Liver (tissue), 9 donors: ENCODE data around the gene SCRN1. TPM values are rescaled to one million over a fixed set of nuclear protein-coding genes. Genes with fewer than 3 reads are reported as not detected.

Experiments
- DNase-seq: peaks from one replicate; pipeline ENCODE4 v3.0.0-alpha.2; 2017; ENCODE audit warnings: low spot score
- H3K27ac ChIP-seq, 2 donors: one replicate each; pipeline ENCODE4 v1.7.0; 2013; ENCODE audit warnings: inconsistent platforms in 2 of 2, low read length in 2 of 2, control low read depth in 1 of 2, low read depth in 1 of 2, mild to moderate bottlenecking in 1 of 2
- H3K27me3 ChIP-seq, 4 donors: one replicate each; pipeline versions ENCODE4 v1.6.1 to v1.7.0; 2013; ENCODE audit warnings: low read length in 3 of 4, inconsistent platforms in 1 of 4, mild to moderate bottlenecking in 1 of 4, moderate library complexity in 1 of 4; ENCODE audit not compliant: control insufficient read depth in 4 of 4, insufficient read depth in 4 of 4
- H3K36me3 ChIP-seq, 4 donors: one replicate each; pipeline versions ENCODE4 v1.6.1 to v1.7.0; 2013; ENCODE audit warnings: low read length in 3 of 4, mild to moderate bottlenecking in 3 of 4, low read depth in 1 of 4, moderate library complexity in 1 of 4; ENCODE audit not compliant: control insufficient read depth in 4 of 4, insufficient read depth in 3 of 4
- H3K4me1 ChIP-seq, 4 donors: one replicate each; pipeline versions ENCODE4 v1.6.1 to v1.7.0; 2013; ENCODE audit warnings: low read length in 3 of 4, mild to moderate bottlenecking in 3 of 4, moderate library complexity in 1 of 4; ENCODE audit not compliant: control insufficient read depth in 4 of 4, insufficient read depth in 4 of 4
- H3K4me3 ChIP-seq, 3 donors: one replicate each; pipeline versions ENCODE4 v1.6.1 to v1.7.0; 2013; ENCODE audit warnings: low read length in 3 of 3, control low read depth in 1 of 3, low read depth in 1 of 3, mild to moderate bottlenecking in 1 of 3
- H3K9ac ChIP-seq, 2 donors: one replicate each; pipeline ENCODE4 v1.7.0; 2013; ENCODE audit warnings: low read length in 2 of 2, mild to moderate bottlenecking in 2 of 2, moderate library complexity in 2 of 2, control low read depth in 1 of 2, low read depth in 1 of 2
- H3K9me3 ChIP-seq, 4 donors: one replicate each; pipeline versions ENCODE4 v1.6.1 to v1.7.0; 2013; ENCODE audit warnings: low read length in 3 of 4; ENCODE audit not compliant: control insufficient read depth in 4 of 4
- ATF3 ChIP-seq: IDR thresholded peaks from 2 replicates; pipeline ENCODE4 v1.6.1; 2016; ENCODE audit warnings: antibody characterized with exemption
- CTCF ChIP-seq: fragments of 150-350 bp; IDR thresholded peaks from 2 replicates; pipeline ENCODE4 v1.5.1; 2017; ENCODE audit warnings: improper control_type of control experiment, low read depth, low read length; ENCODE audit not compliant: missing input control
- EGR1 ChIP-seq, 2 donors: IDR thresholded peaks; 2 replicates each; pipeline ENCODE4 v1.6.1; 2016 to 2018; ENCODE audit warnings: antibody characterized with exemption in 2 of 2, low read depth in 2 of 2
- FOXA1 ChIP-seq: IDR thresholded peaks from 2 replicates; pipeline ENCODE4 v1.6.1; 2016; ENCODE audit warnings: antibody characterized with exemption
- GABPA ChIP-seq, 2 donors: IDR thresholded peaks in 1 of 2; conservative IDR thresholded peaks in 1 of 2; 2 replicates each; pipeline ENCODE4 v1.6.1; 2016; ENCODE audit warnings: antibody characterized with exemption in 2 of 2, mild to moderate bottlenecking in 1 of 2, moderate library complexity in 1 of 2
- HNF4A ChIP-seq, 2 donors: conservative IDR thresholded peaks; 2 replicates each; pipeline ENCODE4 v1.6.1; 2016; ENCODE audit warnings: antibody characterized with exemption in 2 of 2, mild to moderate bottlenecking in 2 of 2
- HNF4G ChIP-seq: IDR thresholded peaks from 2 replicates; pipeline ENCODE4 v1.6.1; 2016; ENCODE audit warnings: antibody characterized with exemption
- JUND ChIP-seq, 2 donors: IDR thresholded peaks; 2 replicates each; pipeline ENCODE4 v1.6.1; 2016; ENCODE audit warnings: antibody characterized with exemption in 2 of 2
- NR2F2 ChIP-seq: IDR thresholded peaks from 2 replicates; pipeline ENCODE4 v1.6.1; 2016; ENCODE audit warnings: antibody characterized with exemption
- RAD21 ChIP-seq, 2 donors: IDR thresholded peaks; 2 replicates each; pipeline ENCODE4 v1.6.1; 2016; ENCODE audit warnings: antibody characterized with exemption in 2 of 2, mild to moderate bottlenecking in 2 of 2
- REST ChIP-seq: IDR thresholded peaks from 2 replicates; pipeline ENCODE4 v1.6.1; 2016; ENCODE audit warnings: antibody characterized with exemption, mild to moderate bottlenecking
- RXRA ChIP-seq, 2 donors: IDR thresholded peaks; 2 replicates each; pipeline ENCODE4 v1.6.1; 2017 to 2018; ENCODE audit warnings: antibody characterized with exemption in 2 of 2, mild to moderate bottlenecking in 1 of 2
- SP1 ChIP-seq: IDR thresholded peaks from 2 replicates; pipeline ENCODE4 v1.6.1; 2018; ENCODE audit warnings: antibody characterized with exemption, mild to moderate bottlenecking
- YY1 ChIP-seq: IDR thresholded peaks from 2 replicates; pipeline ENCODE4 v1.6.1; 2016; ENCODE audit warnings: antibody characterized with exemption, mild to moderate bottlenecking
- whole genome bisulfite sequencing: extraction: QIAGEN DNeasy Blood & Tissue Kit; methylation state at CpG from one replicate; pipeline ENCODE4 v1.1.7; 2013; 5-methylcytosine and 5-hydroxymethylcytosine counted together
- polyA plus RNA-seq, 2 donors: library from polyadenylated mRNA; stranded (reverse) in 1 of 2; unstranded in 1 of 2; fragments of 200-250 nt in 1 of 2; fragments of >200 nt in 1 of 2; fragmentation: Nextera tagmentation in 1 of 2; extraction: Ambion mirVana in 1 of 2; gene quantifications; one replicate each; pipeline versions ENCODE4 v1.2.1 to v1.2.3, GENCODE V29; 2013 to 2015
- total RNA-seq, 2 donors: library from RNA; depleted of rRNA; stranded (reverse); fragments of >200 nt; gene quantifications; one replicate each; pipeline ENCODE4 v1.2.3, GENCODE V29; 2014
- donor health status: healthy.
- donor health status: healthy.
- donor health status: healthy.
- donor health status: healthy.
- donor health status: healthy.

The SCRN1 gene
- total and polyA plus RNA-seq, 4 donors, result 1.1 to 4.1 (median 2.0) TPM

- 97% methylated on average over 1 of the region's 1 CpG for WGBS
- H3K4me3 ChIP-seq, result no peak overlapping the region
- TF ChIP-seq REST, result no peak
- no peak for TF ChIP-seq HNF4G
- TF ChIP-seq RAD21 (IDR thresholded peaks at IDR 0.05), result no peak
- no peak for TF ChIP-seq HNF4A (conservative IDR thresholded peaks at IDR 0.05)
- TF ChIP-seq GABPA (IDR thresholded peaks at IDR 0.05 in 1 of 2, conservative IDR thresholded peaks at IDR 0.05 in 1 of 2), result no peak
- no peak for TF ChIP-seq RXRA (IDR thresholded peaks at IDR 0.05)
- TF ChIP-seq FOXA1, result no peak
- no peak for TF ChIP-seq ATF3
- TF ChIP-seq SP1, result no peak
- no peak for TF ChIP-seq CTCF
- TF ChIP-seq JUND (IDR thresholded peaks at IDR 0.05), result no peak
- TF ChIP-seq EGR1 (IDR thresholded peaks at IDR 0.05; ENCODE audit: low read depth in 2 of 2), result no peak
- no peak for TF ChIP-seq YY1
Observed at GRCh38 chr7:30019960-30020359, 30.4 kb upstream of the SCRN1 start.

GRCh38 chr7:30019387-30019786, 29.8 kb upstream of the SCRN1 start:
- no peak for DNase-seq
- H3K4me1 ChIP-seq, result no peaks in the 10 kb centered on the region
- TF ChIP-seq CTCF, result no peak
- TF ChIP-seq GABPA (IDR thresholded peaks at IDR 0.05 in 1 of 2, conservative IDR thresholded peaks at IDR 0.05 in 1 of 2), result no peak
- TF ChIP-seq EGR1 (IDR thresholded peaks at IDR 0.05; ENCODE audit: low read depth in 2 of 2), result no peak
- no peak for TF ChIP-seq NR2F2
- TF ChIP-seq YY1, result no peak
- no peak overlapping the region for H3K27ac ChIP-seq
- H3K27me3 ChIP-seq, result no peaks in the 10 kb centered on the region
- WGBS, result 87% methylated on average over 1 of the region's 1 CpG
- no peaks in the 10 kb centered on the region for H3K9me3 ChIP-seq
- H3K36me3 ChIP-seq, result peaks cover 0 to 4% (median 0%) of the 10 kb centered on the region in 4 donors
- no peak overlapping the region for H3K4me3 ChIP-seq
- H3K9ac ChIP-seq, result no peak overlapping the region

More at GRCh38 chr7:30019960-30020359, 30.4 kb upstream of the SCRN1 start:
- H3K9ac ChIP-seq, result no peak overlapping the region
- no peak overlapping the region for H3K27ac ChIP-seq
- no peaks in the 10 kb centered on the region for H3K27me3 ChIP-seq
- H3K9me3 ChIP-seq, result no peaks in the 10 kb centered on the region
- no peak for DNase-seq
- peaks cover under 1 to 1% (median under 1%) of the 10 kb centered on the region in 4 donors for H3K4me1 ChIP-seq
- H3K36me3 ChIP-seq, result peaks cover 0 to 4% (median 0%) of the 10 kb centered on the region in 4 donors
